OCI-M2 (cell line): ENCODE data around the gene BRAP.
A peak's percentile ranks its signal among the peaks of the same experiment; 100 is the strongest.
"Not testable (repeated sequence)": the region's sequence is repeated elsewhere in the genome, so short reads cannot be mapped to it uniquely, and the experiment has no call there.

ENCODE experiments used
- DNase-seq: peaks from one replicate; lab custom pipeline; 2025; ENCODE audit not compliant: unreplicated experiment; lab: John Stamatoyannopoulos, UW

BRAP gene

DNA sequence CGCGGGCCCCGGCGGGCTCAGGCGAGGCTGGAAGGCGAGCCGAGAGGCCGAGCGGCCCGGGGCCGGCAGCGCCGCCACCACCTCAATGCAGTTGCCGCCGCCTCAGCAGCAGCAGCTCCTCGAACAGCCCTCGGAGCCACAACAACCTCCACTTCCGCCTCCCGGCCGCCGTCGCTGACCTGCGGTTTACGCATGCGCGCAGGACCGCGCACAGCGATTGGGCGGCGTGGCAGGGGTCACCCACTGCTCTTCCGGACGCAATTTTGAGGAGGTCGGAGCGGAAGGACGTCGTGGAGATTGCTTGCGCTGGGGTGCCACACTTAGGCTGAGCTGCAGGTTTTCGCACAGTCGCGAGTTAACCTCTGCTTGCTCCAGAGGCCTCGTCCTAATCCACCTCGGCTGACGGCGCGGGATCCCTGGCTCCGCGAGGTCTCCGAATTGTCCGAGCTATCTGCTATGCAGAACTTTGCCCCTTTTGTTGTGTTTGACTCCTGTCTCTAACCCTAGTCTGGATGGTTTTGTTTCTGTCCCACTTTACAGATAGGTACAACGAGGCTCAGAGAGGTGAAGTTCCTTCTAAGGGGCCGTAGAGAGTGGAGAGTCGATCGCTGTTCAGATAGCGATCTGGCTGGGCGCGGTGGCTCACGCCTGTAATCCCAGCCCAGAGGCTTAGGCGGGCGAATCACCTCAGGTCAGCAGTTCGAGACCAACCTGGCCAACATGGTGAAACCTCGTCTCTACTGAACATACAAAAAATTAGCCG is at the start of gene BRAP, which contains the start of gene ACAD10:
Gene BRAP, minus strand, starts transcription at position 146 of the 763 bp plus-strand sequence. CDS start 164 bp downstream, outside the sequence.
Gene ACAD10, plus strand, starts transcription at position 243 of the 763 bp plus-strand sequence. CDS start 6,657 bp downstream, outside the sequence.
- peak; percentile 40 for DNase-seq

DNA sequence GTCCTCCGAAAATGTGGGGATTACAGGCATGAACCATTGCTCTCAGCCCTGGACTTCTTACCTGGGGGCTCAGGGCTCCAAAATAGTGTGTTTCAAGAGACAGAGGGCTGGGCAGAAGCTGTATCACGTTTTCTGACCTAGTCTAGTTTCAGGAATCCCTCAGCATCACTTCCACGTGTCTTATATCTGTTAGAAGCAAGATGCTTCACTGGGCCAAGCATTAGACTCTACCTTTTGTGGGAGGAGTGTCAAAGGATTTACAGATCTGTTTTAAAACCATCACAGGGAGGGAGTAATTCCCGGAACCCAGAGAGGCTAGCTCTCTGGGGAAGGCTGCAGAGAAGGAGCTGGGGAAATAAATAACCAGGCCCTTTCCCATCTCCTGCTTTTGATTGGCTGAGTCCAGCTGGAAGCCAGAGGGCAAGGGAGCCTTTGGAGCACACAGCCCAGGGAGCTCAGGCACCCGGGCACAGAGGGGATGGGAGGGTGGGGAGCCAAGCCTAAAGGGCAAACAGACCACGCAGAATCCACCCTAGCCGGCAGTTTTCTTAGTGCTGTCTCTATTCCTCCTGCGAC is 47.7 kb upstream of the BRAP start:
- no peak for DNase-seq

- no peak for DNase-seq
Observed at GRCh38 chr12:111732786-111733185, 47.0 kb upstream of the BRAP start.

GRCh38 chr12:111730420-111730819 is 44.7 kb upstream of the BRAP start:
- no peak for DNase-seq

- no peak for DNase-seq
Observed at GRCh38 chr12:111728795-111729194, 43.0 kb upstream of the BRAP start.

DNA sequence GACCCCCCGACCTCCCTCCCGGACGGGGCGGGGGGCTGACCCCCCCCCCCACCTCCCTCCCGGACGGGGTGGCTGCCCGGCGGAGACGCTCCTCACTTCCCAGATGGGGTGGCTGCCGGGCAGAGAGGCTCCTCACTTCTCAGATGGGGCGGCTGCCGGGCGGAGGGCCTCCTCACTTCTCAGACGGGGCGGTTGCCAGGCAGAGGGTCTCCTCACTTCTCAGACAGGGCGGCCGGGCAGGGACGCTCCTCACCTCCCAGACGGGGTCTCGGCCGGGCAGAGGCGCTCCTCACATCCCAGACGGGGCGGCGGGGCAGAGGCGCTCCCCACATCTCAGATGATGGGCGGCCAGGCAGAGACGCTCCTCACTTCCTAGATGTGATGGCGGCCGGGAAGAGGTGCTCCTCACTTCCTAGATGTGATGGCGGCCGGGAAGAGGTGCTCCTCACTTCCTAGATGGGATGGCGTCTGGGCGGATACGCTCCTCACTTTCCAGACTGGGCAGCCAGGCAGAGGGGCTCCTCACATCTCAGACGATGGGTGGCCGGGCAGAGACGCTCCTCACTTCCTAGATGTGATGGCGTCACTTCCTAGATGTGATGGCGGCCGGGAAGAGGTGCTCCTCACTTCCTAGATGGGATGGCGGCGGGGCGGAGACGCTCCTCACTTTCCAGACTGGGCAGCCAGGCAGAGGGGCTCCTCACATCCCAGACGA is 38.0 kb upstream of the BRAP start:
- DNase-seq: not testable (repeated sequence)

DNA sequence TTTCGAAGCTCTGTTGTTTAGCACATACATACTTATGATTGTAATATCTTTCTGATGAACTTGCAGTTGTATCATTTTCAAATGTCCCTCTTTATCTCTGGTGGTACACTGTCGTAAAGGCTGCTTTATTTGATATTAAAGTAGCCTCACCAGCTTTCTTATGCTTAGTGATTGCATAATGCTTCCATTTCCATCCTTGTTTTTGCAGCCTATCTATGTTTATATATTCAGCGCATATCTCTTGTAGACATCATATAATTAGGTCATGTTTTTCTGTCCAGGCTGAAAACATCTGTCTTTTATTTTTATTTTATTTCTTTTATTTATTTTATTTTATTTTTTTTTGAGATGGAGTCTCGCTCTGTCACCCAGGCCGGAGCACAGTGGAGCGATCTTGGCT is 34.7 kb upstream of the BRAP start:
- DNase-seq: no peak

DNA sequence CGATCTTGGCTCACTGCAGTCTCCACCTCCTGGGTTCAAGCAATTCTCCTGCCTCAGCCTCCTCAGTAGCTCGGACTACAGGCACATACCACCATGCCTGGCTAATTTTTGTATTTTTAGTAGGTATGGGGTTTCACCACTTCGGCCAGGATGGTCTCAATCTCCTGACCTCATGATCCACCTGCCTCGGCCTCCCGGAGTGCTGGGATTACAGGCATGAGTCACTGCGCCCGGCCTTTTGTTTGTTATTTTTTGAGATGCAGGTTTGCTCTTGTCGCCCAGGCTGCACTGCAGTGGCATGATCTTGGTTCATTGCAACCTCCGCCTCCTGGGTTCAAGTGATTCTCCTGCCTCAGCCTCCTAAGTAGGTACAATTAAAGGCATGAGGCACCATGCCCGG is 33.6 kb upstream of the BRAP start:
- DNase-seq: not testable (repeated sequence)

GRCh38 chr12:111715279-111715678 is 29.5 kb upstream of the BRAP start:
- DNase-seq: no peak

GRCh38 chr12:111706145-111706544 is 20.4 kb upstream of the BRAP start:
- no peak for DNase-seq

DNA sequence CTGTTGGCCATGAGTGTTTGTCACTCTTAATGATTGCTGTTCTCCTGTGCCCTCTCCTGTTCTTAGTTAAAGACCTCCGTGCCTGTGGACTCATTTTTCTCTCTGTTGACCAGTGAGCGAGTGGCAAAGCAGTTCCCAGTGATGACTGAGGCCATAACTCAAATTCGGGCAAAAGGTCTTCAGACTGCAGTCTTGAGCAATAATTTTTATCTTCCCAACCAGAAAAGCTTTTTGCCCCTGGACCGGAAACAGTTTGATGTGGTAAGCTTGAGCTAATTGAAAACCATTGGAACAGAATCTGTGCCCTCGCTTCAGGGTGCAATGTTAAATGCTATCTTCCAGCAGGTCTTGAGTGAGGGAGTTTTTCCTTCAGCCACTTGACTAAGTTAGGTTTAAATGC is 19.9 kb upstream of the BRAP start:
- DNase-seq: no peak

GRCh38 chr12:111699962-111700361 is 14.2 kb upstream of the BRAP start:
- no peak for DNase-seq

- no peak for DNase-seq
Observed at GRCh38 chr12:111693818-111694217, 8.1 kb upstream of the BRAP start.

- DNase-seq: no peak
Observed at GRCh38 chr12:111692575-111693210, 6.9 kb upstream of the BRAP start.

- no peak for DNase-seq
Observed at GRCh38 chr12:111691262-111691661, 5.5 kb upstream of the BRAP start.

DNA sequence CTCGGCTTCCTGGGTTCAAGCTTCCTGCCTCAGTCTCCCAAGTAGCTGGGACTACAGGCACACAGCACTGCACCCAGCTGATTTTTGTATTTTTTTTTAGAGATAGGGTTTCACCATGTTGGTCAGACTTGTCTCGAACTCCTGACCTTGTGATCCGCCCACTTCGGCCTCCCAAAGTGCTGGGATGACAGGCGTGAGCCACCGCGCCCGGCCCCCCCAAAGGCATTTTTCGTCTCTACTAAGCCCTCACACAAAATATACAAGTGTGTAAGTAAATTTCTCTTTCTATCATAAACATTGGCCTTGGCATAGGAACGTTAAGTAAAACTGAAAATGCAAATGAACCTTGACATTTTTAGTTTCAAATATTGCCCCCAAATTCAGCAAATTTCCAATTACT is 2.2 kb upstream of the BRAP start:
- DNase-seq: no peak

- DNase-seq: no peak
Observed at GRCh38 chr12:111687255-111687654, 1.5 kb upstream of the BRAP start.

GRCh38 chr12:111686574-111687105 is 884 bp upstream of the BRAP start:
- no peak for DNase-seq

DNA sequence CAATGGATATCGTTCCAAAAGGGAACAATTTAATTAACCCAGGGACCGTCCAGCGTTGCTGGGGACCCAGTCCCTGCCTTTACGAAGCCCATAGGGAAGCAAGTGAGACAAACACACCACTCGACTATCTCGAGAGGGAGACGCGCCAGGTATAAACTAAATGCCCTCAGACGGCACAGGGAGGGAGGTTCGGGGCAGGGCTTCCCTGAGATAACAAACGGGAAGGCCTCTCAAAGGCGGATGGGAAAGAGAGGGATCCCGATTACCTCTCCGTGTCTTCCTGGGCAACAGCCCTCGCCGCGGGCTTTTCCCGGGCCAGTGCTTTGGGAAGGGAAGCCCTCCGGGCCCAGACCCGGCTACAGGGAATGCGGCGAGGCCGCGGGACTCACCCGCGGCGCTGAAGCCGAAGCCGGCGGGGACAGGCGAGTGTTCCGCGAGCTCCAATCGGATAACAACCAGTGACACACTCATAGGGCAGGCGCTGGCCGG is 390 bp downstream of the BRAP start:
- DNase-seq: no peak

DNA sequence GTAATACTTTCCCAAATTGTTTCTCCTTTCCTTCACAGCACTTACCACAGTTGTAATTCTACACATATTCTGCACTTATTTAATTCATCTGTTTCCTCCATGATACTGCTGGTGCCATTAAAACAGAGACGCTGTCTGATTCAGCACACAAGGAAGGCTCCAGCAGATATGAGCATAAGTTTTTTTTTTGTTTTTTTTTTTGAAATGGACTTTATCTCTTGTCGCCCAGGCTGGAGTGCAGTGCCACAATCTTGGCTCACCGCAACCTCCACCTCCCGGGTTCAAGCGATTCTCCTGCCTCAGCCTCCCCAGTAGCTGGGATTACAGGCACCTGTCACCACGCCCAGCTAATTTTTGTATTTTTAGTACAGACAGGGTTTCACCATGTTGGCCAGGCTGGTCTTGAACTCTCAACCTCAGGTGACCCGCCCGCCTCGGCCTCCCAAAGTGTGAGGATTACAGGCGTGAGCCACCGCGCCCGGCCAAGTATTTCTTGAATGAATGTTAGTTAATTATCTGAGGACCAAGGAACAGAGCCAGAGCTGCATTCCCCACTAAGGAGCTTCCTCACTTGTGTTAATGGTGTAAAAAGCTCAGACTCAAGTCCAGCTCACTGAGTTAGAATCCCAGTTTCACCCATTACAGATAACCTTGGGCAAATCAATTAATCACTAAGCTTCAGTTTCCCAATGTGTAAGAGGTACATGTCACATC is 1.1 kb downstream of the BRAP start:
- DNase-seq: not testable (repeated sequence)
